ENCODE measurements around the gene ATP5F1E.
"Not testable (repeated sequence)": the region's sequence is repeated elsewhere in the genome, so short reads cannot be mapped to it uniquely, and the experiment has no call there.

ATP5F1E gene

DNA sequence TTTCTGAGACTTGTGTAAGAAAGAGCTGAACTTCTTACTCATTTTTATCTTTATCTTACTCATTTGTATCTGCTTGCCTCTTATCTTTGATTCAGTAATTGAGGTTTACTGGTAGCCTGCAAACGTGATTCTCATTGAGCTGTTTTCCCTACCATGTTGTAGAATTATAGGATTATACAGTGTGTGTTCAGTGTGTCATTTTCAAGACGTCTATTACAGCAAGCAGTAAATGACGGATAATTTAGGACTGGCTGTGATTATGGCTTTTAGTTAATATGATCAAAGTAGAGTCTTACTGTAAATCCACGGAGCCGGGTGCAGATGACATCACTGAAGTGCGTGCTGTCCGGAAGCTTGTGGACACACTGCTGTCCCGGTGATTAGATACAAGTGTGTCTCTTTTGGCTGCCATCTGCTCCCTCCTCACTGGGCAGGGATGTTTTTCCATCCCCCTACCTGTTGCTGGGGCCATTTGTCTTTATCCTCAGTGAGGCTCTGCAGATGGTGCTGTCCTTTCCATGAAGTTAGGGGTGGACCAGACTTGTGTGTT lies 45.1 kb downstream of the ATP5F1E start:
- H3K27ac Mint-ChIP-seq = no peak overlapping the region
- H3K4me3 Mint-ChIP-seq = no peak overlapping the region
- peaks cover 76% of the 10 kb centered on the region for H3K36me3 Mint-ChIP-seq (ENCODE audit: low read depth)
- H3K4me1 Mint-ChIP-seq (ENCODE audit: low read depth) = peaks cover 36% of the 10 kb centered on the region
- no peaks in the 10 kb centered on the region for H3K9me3 Mint-ChIP-seq
- H3K27me3 Mint-ChIP-seq = no peaks in the 10 kb centered on the region

DNA sequence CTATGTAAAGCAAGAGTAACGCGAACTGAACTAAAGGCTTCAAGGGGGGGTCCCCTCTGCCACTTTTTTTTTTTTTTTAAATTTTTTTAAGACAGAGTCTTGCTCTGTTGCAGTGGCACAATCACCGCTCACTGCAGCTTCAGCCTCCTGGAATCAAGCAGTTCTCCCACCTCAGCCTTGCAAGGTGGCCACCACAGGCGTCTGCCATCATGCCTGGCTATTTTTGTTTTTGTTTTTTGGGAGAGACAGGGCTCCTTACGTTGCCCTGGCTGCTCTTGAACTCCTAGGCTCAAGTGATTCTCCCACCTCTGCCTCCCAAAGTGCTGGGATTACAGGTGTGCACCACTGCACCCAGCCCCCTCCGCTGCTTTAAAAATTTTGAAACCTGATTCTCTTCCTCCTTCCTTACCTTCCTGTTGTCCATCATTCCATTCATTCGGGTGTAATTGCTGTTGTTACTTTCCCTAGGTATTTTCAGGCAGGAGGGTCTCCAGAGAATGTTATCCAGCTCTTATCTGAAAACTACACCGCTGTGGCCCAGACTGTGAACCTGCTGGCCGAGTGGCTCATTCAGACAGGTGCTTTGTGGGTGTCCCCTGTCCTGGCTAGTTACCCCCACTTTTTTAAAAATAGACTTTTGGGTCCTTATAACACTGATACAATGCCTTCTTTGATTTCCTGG lies 45.7 kb downstream of the ATP5F1E start:
- Mint-ChIP-seq H3K27me3 (no peaks in the 10 kb centered on the region), H3K27ac (no peak overlapping the region), H3K9me3 (no peaks in the 10 kb centered on the region), H3K4me3 (no peak overlapping the region), H3K36me3 (ENCODE audit: low read depth) (peaks cover 70% of the 10 kb centered on the region), H3K4me1 (ENCODE audit: low read depth) (peaks cover 36% of the 10 kb centered on the region)

DNA sequence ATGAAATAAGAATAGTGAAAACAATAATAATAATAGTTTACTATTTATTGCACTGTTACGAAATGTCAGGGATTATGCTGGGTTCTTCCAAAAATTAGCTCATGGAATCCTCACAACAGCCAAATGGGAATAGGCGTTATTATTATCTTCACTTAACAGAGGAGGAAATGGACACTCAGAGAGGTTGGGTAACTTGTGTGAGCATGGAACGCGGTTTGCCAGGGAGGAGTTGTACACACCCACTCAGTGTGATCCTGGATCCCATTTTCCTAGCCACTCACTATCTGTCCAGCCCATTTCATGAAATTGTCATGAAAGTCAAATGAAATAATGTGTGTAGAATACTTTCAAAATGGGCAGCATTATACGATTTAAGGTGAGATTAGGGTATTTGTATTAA lies 46.5 kb downstream of the ATP5F1E start:
- Mint-ChIP-seq H3K36me3 (ENCODE audit: low read depth) (peaks cover 62% of the 10 kb centered on the region), H3K9me3 (no peaks in the 10 kb centered on the region), H3K27me3 (no peaks in the 10 kb centered on the region), H3K27ac (no peak overlapping the region), H3K4me1 (ENCODE audit: low read depth) (peaks cover 36% of the 10 kb centered on the region), H3K4me3 (no peak overlapping the region)

DNA sequence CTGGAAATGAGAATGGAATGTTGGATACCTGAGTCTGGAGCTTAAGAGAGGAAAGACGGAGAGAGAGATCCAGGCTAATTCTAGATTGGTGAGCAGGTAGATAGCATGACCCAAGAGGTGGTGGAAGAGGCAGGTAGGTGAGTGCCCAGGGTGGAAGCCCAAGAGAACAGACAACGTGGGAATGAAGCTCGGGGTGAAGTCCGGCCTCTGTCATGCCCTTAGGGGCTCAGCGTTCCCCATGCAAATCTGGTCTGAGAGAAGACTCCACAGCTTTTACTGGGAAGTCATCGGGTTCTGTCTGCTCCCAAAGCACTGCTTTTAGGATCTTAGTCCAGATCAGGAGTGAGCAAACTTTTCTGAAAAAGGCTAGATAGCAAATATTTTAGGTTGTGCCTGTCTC lies 47.4 kb downstream of the ATP5F1E start:
- Mint-ChIP-seq H3K9me3 (no peaks in the 10 kb centered on the region), H3K27ac (peak overlapping the region; percentile 54), H3K4me1 (ENCODE audit: low read depth) (peaks cover 36% of the 10 kb centered on the region), H3K36me3 (ENCODE audit: low read depth) (peaks cover 53% of the 10 kb centered on the region), H3K27me3 (no peaks in the 10 kb centered on the region), H3K4me3 (no peak overlapping the region)

DNA sequence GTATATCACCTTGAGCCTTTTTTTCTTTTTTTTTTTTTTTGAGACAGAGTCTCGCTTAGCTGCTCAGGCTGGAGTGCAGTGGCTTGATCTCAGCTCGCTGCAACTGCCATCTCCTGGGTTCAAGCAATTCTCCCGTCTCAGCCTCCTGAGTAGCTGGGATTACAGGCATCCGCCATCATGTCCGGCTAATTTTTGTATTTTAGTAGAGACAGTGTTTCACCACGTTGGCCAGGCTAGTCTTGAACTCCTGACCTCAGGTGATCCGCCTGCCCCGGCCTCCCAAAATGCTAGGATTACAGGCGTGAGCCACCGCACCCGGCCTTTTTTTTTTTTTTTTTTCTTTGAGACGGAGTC lies 49.0 kb downstream of the ATP5F1E start:
- not testable (repeated sequence) for H3K27me3 Mint-ChIP-seq, H3K4me3 Mint-ChIP-seq, H3K9me3 Mint-ChIP-seq, H3K27ac Mint-ChIP-seq
- H3K36me3 Mint-ChIP-seq (ENCODE audit: low read depth) = peaks cover 41% of the 10 kb centered on the region
- peaks cover 36% of the 10 kb centered on the region for H3K4me1 Mint-ChIP-seq (ENCODE audit: low read depth)

DNA sequence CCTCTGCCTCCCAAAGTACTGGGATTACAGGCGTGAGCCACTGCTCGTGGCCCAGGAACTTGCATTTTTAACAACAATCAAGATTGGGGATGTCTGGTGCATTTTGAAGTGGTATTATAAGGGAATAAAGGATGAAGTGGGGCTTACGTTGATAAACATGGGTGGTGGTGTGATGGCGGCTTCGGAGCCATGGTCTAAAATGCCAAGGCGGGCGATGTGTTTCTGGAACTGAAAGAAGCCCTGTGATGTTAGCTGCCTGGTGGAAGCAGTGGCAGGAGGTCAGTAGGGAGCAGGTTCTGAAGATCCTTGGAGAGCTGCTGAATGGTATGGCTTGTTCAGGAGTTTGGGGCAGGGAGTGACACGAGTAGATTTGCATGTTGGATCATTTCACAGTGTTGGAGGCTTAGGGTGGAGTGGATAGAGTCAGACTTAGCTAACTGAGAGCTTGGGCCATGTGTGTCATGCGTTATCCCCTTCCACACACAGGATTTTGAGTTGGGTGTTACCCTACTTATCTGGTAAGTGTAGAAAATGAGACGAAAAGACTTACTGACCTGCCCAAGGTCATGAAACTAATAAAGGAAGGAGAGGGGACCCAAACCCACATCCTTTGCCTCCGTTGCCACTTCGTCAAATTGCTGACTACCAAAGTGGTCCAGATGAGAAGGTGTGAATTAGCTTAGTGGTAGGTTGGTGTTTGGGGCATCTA lies 49.6 kb downstream of the ATP5F1E start:
- H3K9me3 Mint-ChIP-seq = no peaks in the 10 kb centered on the region
- H3K27me3 Mint-ChIP-seq = no peaks in the 10 kb centered on the region
- peaks cover 36% of the 10 kb centered on the region for H3K36me3 Mint-ChIP-seq (ENCODE audit: low read depth)
- peaks cover 36% of the 10 kb centered on the region for H3K4me1 Mint-ChIP-seq (ENCODE audit: low read depth)
- peak overlapping the region; percentile 92 for H3K4me3 Mint-ChIP-seq
- peak overlapping the region; percentile 85 for H3K27ac Mint-ChIP-seq

DNA sequence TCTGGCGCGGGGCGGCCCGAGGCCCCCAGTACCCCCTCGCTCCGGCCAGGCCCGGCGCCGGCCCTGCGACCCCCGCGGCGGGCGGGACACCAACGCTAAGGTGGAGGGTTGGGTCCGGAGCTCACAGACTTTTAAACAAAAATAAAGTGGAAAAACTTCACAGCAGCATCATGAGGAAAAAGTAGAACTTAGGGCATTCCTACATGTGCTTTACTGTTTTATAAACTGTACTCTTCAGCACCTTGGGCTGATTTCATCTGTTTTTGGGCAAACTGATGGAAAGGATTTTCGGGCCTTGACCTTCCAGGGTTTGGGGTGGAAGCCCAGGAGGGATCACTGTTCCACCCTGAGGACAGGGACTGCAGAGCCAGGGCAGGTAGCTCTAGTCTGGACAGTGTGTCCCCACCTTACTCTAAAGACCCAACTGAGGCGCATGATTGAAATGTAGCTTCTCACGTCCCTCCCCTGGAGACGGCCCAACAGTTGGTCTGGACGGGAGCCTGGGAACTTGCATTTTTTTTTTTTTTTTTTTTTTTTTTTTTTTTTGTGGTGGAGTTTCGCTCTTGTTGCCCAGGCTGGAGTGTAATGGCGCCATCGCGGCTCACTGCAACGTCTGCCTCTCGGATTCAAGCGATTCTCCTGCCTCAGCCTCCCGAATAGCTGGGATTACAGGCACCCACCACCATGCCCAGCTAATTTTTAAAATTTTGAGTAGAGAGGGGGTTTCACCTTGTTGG lies 50.3 kb downstream of the ATP5F1E start:
- Mint-ChIP-seq H3K27me3 (no peaks in the 10 kb centered on the region), H3K4me1 (ENCODE audit: low read depth) (peaks cover 36% of the 10 kb centered on the region), H3K4me3 (peak overlapping the region; percentile 92), H3K36me3 (ENCODE audit: low read depth) (peaks cover 28% of the 10 kb centered on the region), H3K27ac (peak overlapping the region; percentile 89), H3K9me3 (no peaks in the 10 kb centered on the region)

DNA sequence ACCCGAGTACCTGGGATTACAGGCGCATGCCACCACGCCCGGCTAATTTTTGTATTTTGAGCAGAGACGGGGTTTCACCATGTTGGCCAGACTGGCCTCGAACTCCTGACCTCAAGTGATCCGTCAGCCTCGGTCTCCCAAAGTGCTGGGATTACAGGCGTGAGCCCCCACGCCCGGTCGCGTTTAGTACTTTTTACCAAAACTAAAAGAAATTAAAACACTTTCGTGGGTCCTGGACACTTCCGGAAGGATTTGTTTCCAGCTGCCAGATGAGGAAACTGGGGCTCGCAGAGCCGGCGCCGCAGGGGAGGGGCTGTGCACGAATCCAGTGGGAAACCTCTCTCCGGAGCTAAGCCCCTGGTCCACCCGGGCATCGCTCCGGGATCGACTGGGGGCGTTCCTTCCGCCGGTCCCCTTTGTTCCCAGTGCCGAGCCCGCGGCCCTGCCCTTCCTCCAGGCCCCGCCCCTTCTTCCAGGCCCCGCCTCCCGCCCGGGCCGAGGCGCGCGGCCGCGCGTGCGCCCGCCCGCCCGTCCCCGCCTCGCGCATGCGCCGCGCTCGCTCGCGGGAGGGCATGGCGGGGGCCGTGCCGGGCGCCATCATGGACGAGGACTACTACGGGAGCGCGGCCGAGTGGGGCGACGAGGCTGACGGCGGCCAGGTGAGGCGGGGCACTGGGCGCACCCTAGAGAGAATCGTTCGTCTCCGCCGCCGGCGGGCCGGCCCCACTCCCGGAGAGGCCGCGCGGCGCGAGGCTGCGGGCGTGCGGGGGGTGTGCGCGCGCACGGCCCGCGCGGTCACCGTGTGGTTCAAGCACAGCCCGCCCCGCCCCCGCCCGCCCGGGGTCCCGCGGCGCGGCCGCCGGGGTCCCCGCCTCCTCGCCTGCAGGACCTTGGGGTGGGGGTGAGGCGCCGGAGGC lies 51.2 kb downstream of the ATP5F1E start, which contains the start of gene NELFCD:
NELFCD (plus strand) TSS at position 546 of the 917 bp plus-strand sequence; CDS start at position 600, 54 bp downstream.
- Mint-ChIP-seq H3K9me3 (no peaks in the 10 kb centered on the region), H3K4me3 (peak within 1 kb of the TSS; percentile 92), H3K4me1 (ENCODE audit: low read depth) (peaks cover 35% of the 10 kb centered on the region), H3K27ac (peak within 1 kb of the TSS; percentile 89), H3K36me3 (ENCODE audit: low read depth) (peaks cover 22% of the 10 kb centered on the region), H3K27me3 (no peaks in the 10 kb centered on the region)

DNA sequence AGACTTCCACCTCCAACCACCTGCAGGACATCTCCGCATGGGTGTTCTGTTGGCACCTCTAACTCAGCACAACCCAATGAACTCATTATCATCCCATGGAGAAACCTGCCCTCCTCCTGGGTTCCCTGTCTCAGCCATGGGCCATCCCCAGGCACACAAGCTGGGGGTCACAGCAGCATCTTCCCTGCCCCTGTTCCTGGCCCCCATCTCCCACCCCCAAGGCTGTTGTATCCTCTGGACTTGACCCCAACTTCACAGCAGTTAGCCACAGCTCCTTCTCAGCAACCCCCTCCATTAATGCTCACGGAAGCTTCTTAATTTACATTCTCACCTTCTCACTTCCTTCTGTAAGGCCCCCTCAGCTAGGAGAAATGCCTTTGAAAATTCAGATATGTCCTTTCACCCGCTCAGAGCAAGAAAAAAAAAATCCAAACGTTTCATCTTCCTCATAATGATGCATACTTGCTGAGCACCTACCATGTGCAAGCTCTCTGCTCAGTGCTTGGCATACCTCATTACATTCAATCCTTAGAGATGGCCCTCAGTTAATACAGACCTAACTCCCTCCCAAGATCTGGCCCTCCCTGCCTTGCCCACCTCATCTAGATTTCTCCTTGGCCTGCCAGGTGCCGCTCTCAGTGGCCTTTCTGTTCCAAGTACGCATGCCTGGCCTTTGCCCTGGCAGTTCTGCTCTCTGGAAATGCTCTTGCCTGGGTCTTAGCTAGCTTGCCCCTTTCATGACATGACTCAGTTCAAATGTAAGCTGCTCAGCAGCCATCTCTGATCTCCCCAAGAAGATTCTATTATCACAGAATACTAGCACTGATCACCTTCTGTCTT lies 53.6 kb downstream of the ATP5F1E start:
- no peak overlapping the region for H3K4me3 Mint-ChIP-seq
- H3K27ac Mint-ChIP-seq = no peak overlapping the region
- no peaks in the 10 kb centered on the region for H3K27me3 Mint-ChIP-seq
- H3K4me1 Mint-ChIP-seq (ENCODE audit: low read depth) = peaks cover 14% of the 10 kb centered on the region
- peaks cover 7% of the 10 kb centered on the region for H3K9me3 Mint-ChIP-seq
- H3K36me3 Mint-ChIP-seq (ENCODE audit: low read depth) = peaks cover 16% of the 10 kb centered on the region

DNA sequence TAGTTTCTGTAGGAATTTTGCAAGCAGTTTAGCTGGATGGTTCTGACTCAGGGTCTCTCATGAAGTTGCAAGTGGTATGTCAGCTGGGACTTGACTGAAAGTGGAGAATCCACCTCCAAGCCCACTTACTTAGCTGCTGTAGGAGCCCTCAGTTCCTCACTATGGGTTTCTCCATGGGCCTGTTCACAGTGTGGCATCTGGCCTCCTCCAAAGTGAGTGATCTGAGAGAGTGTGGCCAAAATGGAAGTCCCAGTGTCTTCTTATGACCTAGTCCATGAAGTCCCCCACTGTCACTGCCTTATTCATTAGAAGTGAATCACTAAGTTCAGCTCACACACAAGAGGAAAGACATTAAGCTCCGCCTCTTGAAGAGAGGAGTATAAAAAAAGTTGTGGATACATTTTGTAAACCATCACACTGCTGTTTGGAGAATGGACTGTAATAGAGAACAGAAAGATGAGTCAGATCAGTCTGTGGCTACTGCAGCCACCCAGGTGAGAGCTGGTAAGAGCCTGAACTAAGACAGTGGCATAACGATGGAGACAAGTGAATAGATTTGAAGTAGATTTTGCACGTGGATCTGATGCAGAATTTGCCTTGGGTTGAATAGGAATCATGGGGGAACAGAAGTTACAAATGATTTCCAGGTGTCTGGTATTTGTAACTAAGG lies 55.9 kb downstream of the ATP5F1E start:
- Mint-ChIP-seq H3K27ac (no peak overlapping the region), H3K4me1 (ENCODE audit: low read depth) (no peaks in the 10 kb centered on the region), H3K27me3 (no peaks in the 10 kb centered on the region), H3K9me3 (peaks cover 7% of the 10 kb centered on the region), H3K36me3 (ENCODE audit: low read depth) (peaks cover 9% of the 10 kb centered on the region), H3K4me3 (no peak overlapping the region)

Measured in stimulated activated naive CD8-positive, alpha-beta T cell treated with anti-CD3 and anti-CD28 coated beads, Interleukin-15, Interleukin-2, amounts not matched to agents 100 ng/mL and 50 ng/mL, for 24 hours (primary cell).